Pons (tissue), 1 donor: ENCODE results near the gene STYX.

ENCODE experiments used
- DNase-seq: peaks from one replicate; pipeline ENCODE4 v3.0.0-alpha.2; 2016; ENCODE audit warnings: low spot score

The STYX gene

GRCh38 chr14:52729925-52730708 lies at the start of gene STYX:
STYX (plus strand) TSS chr14:52730166; CDS start chr14:52730475, 309 bp downstream.
- peak; percentile 95 for DNase-seq

- DNase-seq = no peak
Observed at GRCh38 chr14:52683985-52684520, 45.9 kb upstream of the STYX start.

- DNase-seq = no peak
Observed at GRCh38 chr14:52686176-52686575, 43.8 kb upstream of the STYX start.

GRCh38 chr14:52690983-52691760 lies 38.8 kb upstream of the STYX start:
- DNase-seq = peak; percentile 39

- DNase-seq = no peak
Observed at GRCh38 chr14:52692248-52692962, 37.6 kb upstream of the STYX start.

GRCh38 chr14:52693036-52693435 lies 36.9 kb upstream of the STYX start:
- no peak for DNase-seq

- DNase-seq = no peak
Observed at GRCh38 chr14:52693532-52693931, 36.4 kb upstream of the STYX start.

GRCh38 chr14:52694761-52695480 lies 35.0 kb upstream of the STYX start:
- peak; percentile 46 for DNase-seq

GRCh38 chr14:52695481-52696091 lies 34.4 kb upstream of the STYX start, which contains the start of gene ERO1A:
ERO1A (minus strand) TSS chr14:52695558; CDS start chr14:52695481, 77 bp downstream.
- peak; percentile 61 for DNase-seq

- no peak for DNase-seq
Observed at GRCh38 chr14:52700701-52701172, 29.2 kb upstream of the STYX start.

GRCh38 chr14:52701223-52701622 lies 28.7 kb upstream of the STYX start:
- no peak for DNase-seq

- no peak for DNase-seq
Observed at GRCh38 chr14:52703225-52703624, 26.7 kb upstream of the STYX start.

GRCh38 chr14:52703664-52704063 lies 26.3 kb upstream of the STYX start:
- no peak for DNase-seq

GRCh38 chr14:52706286-52706685 lies 23.7 kb upstream of the STYX start:
- DNase-seq = no peak

- DNase-seq = peak; percentile 94
Observed at GRCh38 chr14:52706724-52707706, 23.0 kb upstream of the STYX start, which contains the start of gene PSMC6. PSMC6 (plus strand) TSS chr14:52707200; CDS start chr14:52707220, 20 bp downstream.

- no peak for DNase-seq
Observed at GRCh38 chr14:52711666-52712065, 18.3 kb upstream of the STYX start.

- DNase-seq = no peak
Observed at GRCh38 chr14:52716155-52716554, 13.8 kb upstream of the STYX start.

GRCh38 chr14:52723514-52724359 lies 6.2 kb upstream of the STYX start:
- no peak for DNase-seq

- no peak for DNase-seq
Observed at GRCh38 chr14:52724360-52724644, 5.7 kb upstream of the STYX start.
